Vagina (tissue), 2 donors: Measurements from ENCODE around the gene ANKIB1. TPM values are rescaled to one million over a fixed set of nuclear protein-coding genes. Genes with fewer than 3 reads are reported as not detected.

Experiments used
- microRNA-seq: library from miRNA; unstranded; fragments of <30 nt; microRNA quantifications from one replicate; pipeline ENCODE4, GENCODE V29; 2017; ENCODE audit warnings: borderline number of aligned reads, borderline replicate concordance
- small RNA-seq: library from RNA; depleted of rRNA; stranded (forward); fragments of <200 nt; gene quantifications from one replicate; pipeline ENCODE3, GENCODE V24; 2016
- total RNA-seq: library from RNA; depleted of rRNA; stranded (reverse); fragments of >200 nt; gene quantifications from one replicate; pipeline ENCODE4 v1.2.3, GENCODE V29; 2016

The ANKIB1 gene
- total RNA-seq, 1 donor from 2014 or later, result 27.7 TPM

Small RNA genes lying within 50 kb of the gene (microRNA-seq; reads per million reads assigned to microRNA genes)
- not detected for gene MIR1285-1

Small RNA genes lying within 50 kb of the gene (small RNA-seq; reads per million reads assigned to genes)
- not detected for gene MIR1285-1
- gene RF00019, result not detected

Other genes starting within 250 kb of the ANKIB1 start
- gene CYP51A1, start 111.5 kb upstream of the ANKIB1 start, total RNA-seq, result 39.0 TPM
- 0.49 TPM for gene LRRD1, start 66.8 kb upstream of the ANKIB1 start, total RNA-seq
- gene KRIT1, start 60 bp upstream of the ANKIB1 start, total RNA-seq, result 94.5 TPM
- 30.4 TPM for gene GATAD1, start 201.5 kb downstream of the ANKIB1 start, total RNA-seq
- not detected for gene ERVW-1, start 232.0 kb downstream of the ANKIB1 start, total RNA-seq